GM12878 (cell line): ENCODE results near the gene UGT1A8. TPM values are rescaled to one million over a fixed set of nuclear protein-coding genes. Genes with fewer than 3 reads are reported as not detected.

Experiments used
- ATAC-seq: fragments of 200-7000 bp; cut with Tn5 transposase; 3 replicates; pipeline ENCODE4 v1.9.1; 2020; ENCODE audit warnings: mild to moderate bottlenecking, moderate library complexity
- BruUV-seq: library from RNA; stranded (reverse); fragments of 400-500 nt; replicated peaks from 2 replicates; lab custom pipeline; 2021; lab: Mats Ljungman, UMichigan
- CTCF ChIA-PET: fragments of 300-600 bp; sonication (Branson Sonifier 250); formaldehyde crosslinking; extraction: SDS; loops from one replicate; lab custom pipeline; 2021; ENCODE audit warnings: inconsistent platforms; lab: Yijun Ruan, JAX
- POLR2A ChIA-PET: fragments of 350-600 bp; formaldehyde crosslinking; extraction: SDS; loops from one replicate; lab custom pipeline; 2021; ENCODE audit warnings: inconsistent platforms; lab: Charles Lee
- RAD21 ChIA-PET: fragments of 300-600 bp; sonication (Branson Sonifier 250); formaldehyde crosslinking; loops from one replicate; lab custom pipeline; 2023; ENCODE audit warnings: antibody characterized with exemption; ENCODE audit not compliant: unreplicated experiment; lab: Charles Lee
- SMC1A ChIA-PET: fragments of 300-600 bp; sonication (Branson Sonifier 250); formaldehyde crosslinking; loops from one replicate; lab custom pipeline; 2023; ENCODE audit not compliant: unreplicated experiment, uncharacterized antibody; lab: Charles Lee
- DNase-seq: peaks from one replicate; pipeline ENCODE4 v3.0.0-alpha.2; 2011; ENCODE audit warnings: low read depth, low spot score
- FAIRE-seq: peaks from 3 replicates; lab custom pipeline; 2011; peaks lifted over from hg19 to GRCh38; lab: Jason Lieb, UNC
- H2AFZ ChIP-seq: 2 replicates; pipeline ENCODE4 v1.6.0; 2011; ENCODE audit warnings: low read depth, low read length, control low read depth; ENCODE audit not compliant: control insufficient read depth
- H3K27ac ChIP-seq: 2 replicates; pipeline ENCODE4 v1.5.1; 2011; ENCODE audit warnings: control low read depth; ENCODE audit not compliant: control insufficient read depth, insufficient read depth
- H3K27me3 ChIP-seq, 2 experiments: replicated peaks in 1 of 2; 2 replicates each; pipeline versions ENCODE4 v1.6.0 to v1.6.1; 2011; ENCODE audit warnings: low read length in 1 of 2; ENCODE audit not compliant: control insufficient read depth in 2 of 2, insufficient read depth in 2 of 2
- H3K36me3 ChIP-seq, 2 experiments: 2 replicates each; pipeline ENCODE4 v1.5.1; 2011; ENCODE audit warnings: low read length in 1 of 2; ENCODE audit not compliant: control insufficient read depth in 2 of 2, insufficient read depth in 2 of 2
- H3K4me1 ChIP-seq: 2 replicates; pipeline ENCODE4 v1.6.1; 2011; ENCODE audit warnings: mild to moderate bottlenecking, low read length, moderate library complexity, mixed read lengths; ENCODE audit not compliant: control insufficient read depth, insufficient read depth
- H3K4me2 ChIP-seq: 2 replicates; pipeline ENCODE4 v1.6.0; 2011; ENCODE audit warnings: control low read depth; ENCODE audit not compliant: control insufficient read depth, insufficient read depth
- H3K4me3 ChIP-seq: fragments of 200-600 bp; sonication (generic); 2 replicates; pipeline ENCODE4 v1.5.1; 2016
- H3K79me2 ChIP-seq: 2 replicates; pipeline ENCODE4 v1.6.0; 2011; ENCODE audit warnings: low read length; ENCODE audit not compliant: control insufficient read depth, insufficient read depth
- H3K9ac ChIP-seq: 2 replicates; pipeline ENCODE4 v1.8.0; 2011; ENCODE audit warnings: low read length, control low read depth, mixed read lengths; ENCODE audit not compliant: control insufficient read depth, insufficient read depth
- H3K9me3 ChIP-seq: replicated peaks from 3 replicates; pipeline ENCODE4 v1.5.1; 2011; ENCODE audit warnings: mild to moderate bottlenecking, low read length; ENCODE audit not compliant: control insufficient read depth, insufficient read depth
- H4K20me1 ChIP-seq: 2 replicates; pipeline ENCODE4 v1.6.0; 2011; ENCODE audit not compliant: control insufficient read depth, insufficient read depth
- CBFB ChIP-seq: IDR thresholded peaks from 2 replicates; pipeline ENCODE4 v1.6.1; 2016; ENCODE audit warnings: antibody characterized with exemption, low read depth
- CHD2 ChIP-seq: IDR thresholded peaks from 2 replicates; pipeline ENCODE4 v1.6.1; 2011; ENCODE audit warnings: low read depth, low read length, improper control_type of control experiment, borderline replicate concordance
- IKZF2 ChIP-seq, 2 experiments: fragments of 450-650 bp; IDR thresholded peaks; 2 replicates each; pipeline ENCODE4 v1.6.1; 2017; ENCODE audit warnings: mild to moderate bottlenecking in 2 of 2, moderate library complexity in 2 of 2
- IRF3 ChIP-seq: fragments of 450-650 bp; IDR thresholded peaks from 2 replicates; pipeline ENCODE4 v1.6.1; 2014; ENCODE audit warnings: mild to moderate bottlenecking
- KAT2A ChIP-seq: conservative IDR thresholded peaks from 2 replicates; pipeline ENCODE4 v1.6.1; 2011; ENCODE audit warnings: low read depth, low read length; ENCODE audit not compliant: control insufficient read depth
- KLF5 ChIP-seq: fragments of 450-650 bp; IDR thresholded peaks from 2 replicates; pipeline ENCODE4 v1.6.1; 2014; ENCODE audit warnings: mild to moderate bottlenecking; ENCODE audit not compliant: partially characterized antibody
- MAX ChIP-seq: IDR thresholded peaks from 2 replicates; pipeline ENCODE4 v1.6.1; 2012; ENCODE audit warnings: low read depth, low read length, improper control_type of control experiment
- NFYB ChIP-seq: IDR thresholded peaks from 2 replicates; pipeline ENCODE4 v1.6.1; 2011; ENCODE audit warnings: low read depth, mild to moderate bottlenecking, low read length, improper control_type of control experiment, moderate library complexity; ENCODE audit not compliant: insufficient read depth
- PKNOX1 ChIP-seq: fragments of 450-650 bp; IDR thresholded peaks from 2 replicates; pipeline ENCODE4 v1.6.1; 2016; ENCODE audit warnings: mild to moderate bottlenecking
- RAD51 ChIP-seq: fragments of 450-650 bp; IDR thresholded peaks from 2 replicates; pipeline ENCODE4 v1.6.1; 2016; ENCODE audit warnings: moderate library complexity, mild to moderate bottlenecking, inconsistent platforms
- RUNX3 ChIP-seq: IDR thresholded peaks from 2 replicates; pipeline ENCODE4 v1.6.1; 2012; ENCODE audit warnings: low read length, inconsistent platforms
- SIX5 ChIP-seq: IDR thresholded peaks from 2 replicates; pipeline ENCODE4 v1.6.1; 2011; ENCODE audit warnings: mild to moderate bottlenecking, low read depth, low read length, moderate library complexity; ENCODE audit not compliant: severe bottlenecking
- STAT1 ChIP-seq: fragments of 450-650 bp; conservative IDR thresholded peaks from 2 replicates; pipeline ENCODE4 v1.6.1; 2014; ENCODE audit warnings: antibody characterized with exemption, mild to moderate bottlenecking
- TBL1XR1 ChIP-seq: IDR thresholded peaks from 2 replicates; pipeline ENCODE4 v1.6.1; 2012; ENCODE audit warnings: low read depth, low read length, improper control_type of control experiment
- TCF7 ChIP-seq: IDR thresholded peaks from 2 replicates; pipeline ENCODE4 v1.6.1; 2014; ENCODE audit warnings: antibody characterized with exemption, borderline replicate concordance
- WGBS: methylation state at CpG from one replicate; pipeline ENCODE4 v1.1.6; 2016; ENCODE audit warnings: low lambda C conversion rate; ENCODE audit not compliant: insufficient replicate concordance, insufficient coverage; ENCODE audit errors: missing lambda C conversion rate; 5-methylcytosine and 5-hydroxymethylcytosine counted together
- in situ Hi-C: fragments of 300-500 bp; cut with MboI; formaldehyde crosslinking; loops from 9 replicates; pipeline ENCODE4 v1.14.3; 2018; ENCODE audit warnings: mixed read lengths
- intact Hi-C: fragments of 100-400 bp; cut with micrococcal nuclease; formaldehyde crosslinking; loops from one replicate; pipeline ENCODE4 v1.14.2; 2022; ENCODE audit not compliant: unreplicated experiment
- polyA plus RNA-seq, 11 experiments: library from polyadenylated mRNA; depleted of rRNA in 4 of 11; unstranded in 6 of 11; stranded (reverse) in 5 of 11; fragments of >200 nt; fragmentation: Nextera tagmentation in 4 of 11; fragmentation: Illumina TruSeq in 1 of 11; extraction: Ambion mirVana in 4 of 11; extraction: Trizol in 1 of 11; gene quantifications; 1 replicate in 1 of 11; 2 replicates in 10 of 11; pipeline versions ENCODE4 v1.2.1 to v1.2.3, GENCODE V29; 2011 to 2016; ENCODE audit warnings: inconsistent platforms in 2 of 11, missing spikeins in 2 of 11, low read depth in 1 of 11
- total RNA-seq, 4 experiments: library from RNA; depleted of rRNA in 3 of 4; stranded (reverse); fragments of >200 nt in 3 of 4; fragmentation: Illumina TruSeq in 1 of 4; extraction: Trizol in 1 of 4; gene quantifications; 2 replicates each; pipeline versions ENCODE4 v1.2.1 to v1.2.3, GENCODE V29; 2013 to 2021

The UGT1A8 gene
- total and polyA plus RNA-seq, 10 of the 15 experiments (the other 5 are each of a cell fraction or from before 2014, with no cell fraction given), result not detected

GRCh38 chr2:233702238-233702637 is 84.8 kb downstream of the UGT1A8 start:
- no peak for FAIRE-seq
- ChIA-PET RAD21 (no interaction called here), POLR2A (no interaction called here), SMC1A (no interaction called here), CTCF (no interaction called here)
- Histone ChIP-seq H4K20me1 (no peaks in the 10 kb centered on the region), H3K36me3 (no peaks in the 10 kb centered on the region), H3K4me3 (no peak overlapping the region), H3K4me2 (no peak overlapping the region), H3K79me2 (no peaks in the 10 kb centered on the region), H3K4me1 (no peaks in the 10 kb centered on the region), H3K27ac (no peak overlapping the region), H3K27me3 (no peaks in the 10 kb centered on the region), H3K9ac (no peak overlapping the region), H2AFZ (no peak overlapping the region), H3K9me3 (no peaks in the 10 kb centered on the region)
- no TSS peak for BruUV-seq
- in situ Hi-C loops (no loop called here), intact Hi-C loops (no loop called here)
- no peak for DNase-seq
- 35% methylated on average over 3 of the region's 3 CpGs for WGBS
- no peak for ATAC-seq
- TF ChIP-seq SIX5 (no peak), STAT1 (no peak), KLF5 (no peak), TBL1XR1 (no peak), RUNX3 (no peak)

GRCh38 chr2:233705911-233706506 is 88.6 kb downstream of the UGT1A8 start:
- H2AFZ ChIP-seq, result no peak overlapping the region
- no peaks in the 10 kb centered on the region for H3K79me2 ChIP-seq
- H3K36me3 ChIP-seq, result no peaks in the 10 kb centered on the region
- CTCF ChIA-PET, result interaction anchor here (1.1 to 1.3 kb wide), 2 partner anchors 11 to 300 kb away, joined by 3 read pairs; no protein-coding TSS in a partner anchor
- no peak overlapping the region for H3K9ac ChIP-seq
- in situ Hi-C loops, result no loop called here
- WGBS, result 38% methylated on average over 4 of the region's 4 CpGs
- H3K27ac ChIP-seq, result no peak overlapping the region
- FAIRE-seq (no peak), ATAC-seq (no peak), DNase-seq (no peak)
- no peak overlapping the region for H3K4me2 ChIP-seq
- H3K4me1 ChIP-seq, result no peaks in the 10 kb centered on the region
- H3K9me3 ChIP-seq, result no peaks in the 10 kb centered on the region; the same call in 1 of the 3 replicates
- no peak overlapping the region for H3K4me3 ChIP-seq
- TF ChIP-seq CBFB (no peak), IRF3 (no peak), MAX (no peak), KAT2A (no peak), PKNOX1 (no peak), TCF7 (no peak), RAD51 (no peak), IKZF2 (IDR thresholded peaks at IDR 0.05) (no peak), NFYB (no peak), CHD2 (no peak)
- H3K27me3 ChIP-seq, result peaks cover 0 to 2% of the 10 kb centered on the region in 2 experiments; a peak in 1 of 4 replicates
- RAD21 ChIA-PET, result interaction anchor here (1.3 kb wide), 1 partner anchor 263 kb away, joined by 4 read pairs; no protein-coding TSS in a partner anchor
- BruUV-seq, result no TSS peak
- SMC1A ChIA-PET, result interaction anchor here (1.0 to 1.2 kb wide), 2 partner anchors 19 to 194 kb away, joined by 3 read pairs; no protein-coding TSS in a partner anchor
- intact Hi-C loops, result no loop called here
- no peaks in the 10 kb centered on the region for H4K20me1 ChIP-seq
- POLR2A ChIA-PET, result no interaction called here
